HFF-Myc (cell line): ENCODE measurements around the gene ISLR.

Experiments
- DNase-seq: peaks from one replicate; pipeline ENCODE4 v3.0.0-alpha.2; 2011; ENCODE audit warnings: low read depth; ENCODE audit errors: extremely low read depth
- H3K4me3 ChIP-seq: replicated peaks from 2 replicates; pipeline ENCODE4 v1.5.1; 2011; ENCODE audit warnings: low read depth, mild to moderate bottlenecking, control low read depth, low read length
- CTCF ChIP-seq: IDR thresholded peaks from 2 replicates; pipeline ENCODE4 v1.5.1; 2012; ENCODE audit warnings: mild to moderate bottlenecking, low read depth, low read length, control low read depth; ENCODE audit errors: missing control alignments

Gene ISLR

GRCh38 chr15:74174219-74174957, 878 bp downstream of the ISLR start:
- no peak for DNase-seq
- no peak for TF ChIP-seq CTCF
- no peak overlapping the region for H3K4me3 ChIP-seq

- TF ChIP-seq CTCF = no peak
- H3K4me3 ChIP-seq = no peak overlapping the region
- no peak for DNase-seq
Measured at GRCh38 chr15:74174958-74175253, 1.4 kb downstream of the ISLR start.

- TF ChIP-seq CTCF = no peak
- DNase-seq = no peak
- no peak overlapping the region for H3K4me3 ChIP-seq
Measured at GRCh38 chr15:74175271-74176191, 2.0 kb downstream of the ISLR start.

GRCh38 chr15:74176262-74177214, 3.0 kb downstream of the ISLR start:
- DNase-seq = no peak
- TF ChIP-seq CTCF = no peak
- H3K4me3 ChIP-seq = no peak overlapping the region

- no peak for DNase-seq
- TF ChIP-seq CTCF = no peak
- H3K4me3 ChIP-seq = no peak overlapping the region
Measured at GRCh38 chr15:74178326-74179100, 5.0 kb downstream of the ISLR start.
